H1 (cell line): Measurements from ENCODE around the gene STIL.
"Not testable (repeated sequence)": the region's sequence is repeated elsewhere in the genome, so short reads cannot be mapped to it uniquely, and the experiment has no call there.

Experiments
- CREB1 ChIP-seq: IDR thresholded peaks from 2 replicates; pipeline ENCODE4 v1.6.1; 2012; ENCODE audit warnings: inconsistent platforms
- JUN ChIP-seq: IDR thresholded peaks from 2 replicates; pipeline ENCODE4 v1.6.1; 2011; ENCODE audit warnings: low read depth, mild to moderate bottlenecking, improper control_type of control experiment, low read length
- POLR2A ChIP-seq, 2 experiments: IDR thresholded peaks; 1 replicate in 1 of 2; 2 replicates in 1 of 2; pipeline ENCODE4 v1.6.1; 2011; ENCODE audit warnings: low read depth in 2 of 2, low read length in 2 of 2, mild to moderate bottlenecking in 2 of 2; ENCODE audit errors: control extremely low read depth in 1 of 2
- RNF2 ChIP-seq: fragments of 200-900, 300-1000 bp; sonication (generic); IDR thresholded peaks from 2 replicates; pipeline ENCODE4 v1.7.1; 2016; ENCODE audit warnings: borderline replicate concordance, low read depth, mild to moderate bottlenecking, antibody characterized with exemption, low read length; ENCODE audit not compliant: poor library complexity, severe bottlenecking; ENCODE audit errors: missing control alignments
- TCF12 ChIP-seq: IDR thresholded peaks from 2 replicates; pipeline ENCODE4 v1.6.1; 2011; ENCODE audit warnings: low read depth, mild to moderate bottlenecking, low read length
- YY1 ChIP-seq: IDR thresholded peaks from 2 replicates; pipeline ENCODE4 v1.6.1; 2011; ENCODE audit warnings: low read depth, mild to moderate bottlenecking, low read length
- TF ChIP-seq, protein P1 (sequence below): fragments of 300-600 bp; sonication (generic); IDR thresholded peaks from 2 replicates; pipeline ENCODE4 v1.7.1; 2012; ENCODE audit warnings: low read length, moderate library complexity, mild to moderate bottlenecking, inconsistent platforms; ENCODE audit not compliant: insufficient replicate concordance
- TF ChIP-seq, protein P2 (sequence below), 3 experiments: IDR thresholded peaks; 1 replicate in 2 of 3; 2 replicates in 1 of 3; pipeline versions ENCODE4 v1.5.1 to v1.6.1; 2011; ENCODE audit warnings: low read length in 3 of 3, mild to moderate bottlenecking in 3 of 3, inconsistent platforms in 2 of 3, low read depth in 1 of 3, moderate library complexity in 1 of 3; ENCODE audit not compliant: insufficient read depth in 1 of 3; ENCODE audit errors: control extremely low read depth in 1 of 3

GRCh38 chr1:47265529-47265928 lies 48.4 kb downstream of the STIL start:
- TF ChIP-seq, protein P1, sequence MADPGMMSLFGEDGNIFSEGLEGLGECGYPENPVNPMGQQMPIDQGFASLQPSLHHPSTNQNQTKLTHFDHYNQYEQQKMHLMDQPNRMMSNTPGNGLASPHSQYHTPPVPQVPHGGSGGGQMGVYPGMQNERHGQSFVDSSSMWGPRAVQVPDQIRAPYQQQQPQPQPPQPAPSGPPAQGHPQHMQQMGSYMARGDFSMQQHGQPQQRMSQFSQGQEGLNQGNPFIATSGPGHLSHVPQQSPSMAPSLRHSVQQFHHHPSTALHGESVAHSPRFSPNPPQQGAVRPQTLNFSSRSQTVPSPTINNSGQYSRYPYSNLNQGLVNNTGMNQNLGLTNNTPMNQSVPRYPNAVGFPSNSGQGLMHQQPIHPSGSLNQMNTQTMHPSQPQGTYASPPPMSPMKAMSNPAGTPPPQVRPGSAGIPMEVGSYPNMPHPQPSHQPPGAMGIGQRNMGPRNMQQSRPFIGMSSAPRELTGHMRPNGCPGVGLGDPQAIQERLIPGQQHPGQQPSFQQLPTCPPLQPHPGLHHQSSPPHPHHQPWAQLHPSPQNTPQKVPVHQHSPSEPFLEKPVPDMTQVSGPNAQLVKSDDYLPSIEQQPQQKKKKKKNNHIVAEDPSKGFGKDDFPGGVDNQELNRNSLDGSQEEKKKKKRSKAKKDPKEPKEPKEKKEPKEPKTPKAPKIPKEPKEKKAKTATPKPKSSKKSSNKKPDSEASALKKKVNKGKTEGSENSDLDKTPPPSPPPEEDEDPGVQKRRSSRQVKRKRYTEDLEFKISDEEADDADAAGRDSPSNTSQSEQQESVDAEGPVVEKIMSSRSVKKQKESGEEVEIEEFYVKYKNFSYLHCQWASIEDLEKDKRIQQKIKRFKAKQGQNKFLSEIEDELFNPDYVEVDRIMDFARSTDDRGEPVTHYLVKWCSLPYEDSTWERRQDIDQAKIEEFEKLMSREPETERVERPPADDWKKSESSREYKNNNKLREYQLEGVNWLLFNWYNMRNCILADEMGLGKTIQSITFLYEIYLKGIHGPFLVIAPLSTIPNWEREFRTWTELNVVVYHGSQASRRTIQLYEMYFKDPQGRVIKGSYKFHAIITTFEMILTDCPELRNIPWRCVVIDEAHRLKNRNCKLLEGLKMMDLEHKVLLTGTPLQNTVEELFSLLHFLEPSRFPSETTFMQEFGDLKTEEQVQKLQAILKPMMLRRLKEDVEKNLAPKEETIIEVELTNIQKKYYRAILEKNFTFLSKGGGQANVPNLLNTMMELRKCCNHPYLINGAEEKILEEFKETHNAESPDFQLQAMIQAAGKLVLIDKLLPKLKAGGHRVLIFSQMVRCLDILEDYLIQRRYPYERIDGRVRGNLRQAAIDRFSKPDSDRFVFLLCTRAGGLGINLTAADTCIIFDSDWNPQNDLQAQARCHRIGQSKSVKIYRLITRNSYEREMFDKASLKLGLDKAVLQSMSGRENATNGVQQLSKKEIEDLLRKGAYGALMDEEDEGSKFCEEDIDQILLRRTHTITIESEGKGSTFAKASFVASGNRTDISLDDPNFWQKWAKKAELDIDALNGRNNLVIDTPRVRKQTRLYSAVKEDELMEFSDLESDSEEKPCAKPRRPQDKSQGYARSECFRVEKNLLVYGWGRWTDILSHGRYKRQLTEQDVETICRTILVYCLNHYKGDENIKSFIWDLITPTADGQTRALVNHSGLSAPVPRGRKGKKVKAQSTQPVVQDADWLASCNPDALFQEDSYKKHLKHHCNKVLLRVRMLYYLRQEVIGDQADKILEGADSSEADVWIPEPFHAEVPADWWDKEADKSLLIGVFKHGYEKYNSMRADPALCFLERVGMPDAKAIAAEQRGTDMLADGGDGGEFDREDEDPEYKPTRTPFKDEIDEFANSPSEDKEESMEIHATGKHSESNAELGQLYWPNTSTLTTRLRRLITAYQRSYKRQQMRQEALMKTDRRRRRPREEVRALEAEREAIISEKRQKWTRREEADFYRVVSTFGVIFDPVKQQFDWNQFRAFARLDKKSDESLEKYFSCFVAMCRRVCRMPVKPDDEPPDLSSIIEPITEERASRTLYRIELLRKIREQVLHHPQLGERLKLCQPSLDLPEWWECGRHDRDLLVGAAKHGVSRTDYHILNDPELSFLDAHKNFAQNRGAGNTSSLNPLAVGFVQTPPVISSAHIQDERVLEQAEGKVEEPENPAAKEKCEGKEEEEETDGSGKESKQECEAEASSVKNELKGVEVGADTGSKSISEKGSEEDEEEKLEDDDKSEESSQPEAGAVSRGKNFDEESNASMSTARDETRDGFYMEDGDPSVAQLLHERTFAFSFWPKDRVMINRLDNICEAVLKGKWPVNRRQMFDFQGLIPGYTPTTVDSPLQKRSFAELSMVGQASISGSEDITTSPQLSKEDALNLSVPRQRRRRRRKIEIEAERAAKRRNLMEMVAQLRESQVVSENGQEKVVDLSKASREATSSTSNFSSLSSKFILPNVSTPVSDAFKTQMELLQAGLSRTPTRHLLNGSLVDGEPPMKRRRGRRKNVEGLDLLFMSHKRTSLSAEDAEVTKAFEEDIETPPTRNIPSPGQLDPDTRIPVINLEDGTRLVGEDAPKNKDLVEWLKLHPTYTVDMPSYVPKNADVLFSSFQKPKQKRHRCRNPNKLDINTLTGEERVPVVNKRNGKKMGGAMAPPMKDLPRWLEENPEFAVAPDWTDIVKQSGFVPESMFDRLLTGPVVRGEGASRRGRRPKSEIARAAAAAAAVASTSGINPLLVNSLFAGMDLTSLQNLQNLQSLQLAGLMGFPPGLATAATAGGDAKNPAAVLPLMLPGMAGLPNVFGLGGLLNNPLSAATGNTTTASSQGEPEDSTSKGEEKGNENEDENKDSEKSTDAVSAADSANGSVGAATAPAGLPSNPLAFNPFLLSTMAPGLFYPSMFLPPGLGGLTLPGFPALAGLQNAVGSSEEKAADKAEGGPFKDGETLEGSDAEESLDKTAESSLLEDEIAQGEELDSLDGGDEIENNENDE, result not testable (repeated sequence)
- TF ChIP-seq, protein P2, sequence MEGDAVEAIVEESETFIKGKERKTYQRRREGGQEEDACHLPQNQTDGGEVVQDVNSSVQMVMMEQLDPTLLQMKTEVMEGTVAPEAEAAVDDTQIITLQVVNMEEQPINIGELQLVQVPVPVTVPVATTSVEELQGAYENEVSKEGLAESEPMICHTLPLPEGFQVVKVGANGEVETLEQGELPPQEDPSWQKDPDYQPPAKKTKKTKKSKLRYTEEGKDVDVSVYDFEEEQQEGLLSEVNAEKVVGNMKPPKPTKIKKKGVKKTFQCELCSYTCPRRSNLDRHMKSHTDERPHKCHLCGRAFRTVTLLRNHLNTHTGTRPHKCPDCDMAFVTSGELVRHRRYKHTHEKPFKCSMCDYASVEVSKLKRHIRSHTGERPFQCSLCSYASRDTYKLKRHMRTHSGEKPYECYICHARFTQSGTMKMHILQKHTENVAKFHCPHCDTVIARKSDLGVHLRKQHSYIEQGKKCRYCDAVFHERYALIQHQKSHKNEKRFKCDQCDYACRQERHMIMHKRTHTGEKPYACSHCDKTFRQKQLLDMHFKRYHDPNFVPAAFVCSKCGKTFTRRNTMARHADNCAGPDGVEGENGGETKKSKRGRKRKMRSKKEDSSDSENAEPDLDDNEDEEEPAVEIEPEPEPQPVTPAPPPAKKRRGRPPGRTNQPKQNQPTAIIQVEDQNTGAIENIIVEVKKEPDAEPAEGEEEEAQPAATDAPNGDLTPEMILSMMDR (IDR thresholded peaks at IDR 0.05; ENCODE audit: control extremely low read depth in 1 of 3, insufficient read depth in 1 of 3, low read depth in 1 of 3, low read length in 3 of 3), result not testable (repeated sequence)
- not testable (repeated sequence) for TF ChIP-seq YY1; TCF12; JUN; CREB1; RNF2; POLR2A (IDR thresholded peaks at IDR 0.05; ENCODE audit: control extremely low read depth in 1 of 2, low read depth in 2 of 2, low read length in 2 of 2)
